A549 (cell line): ENCODE measurements around the gene ARL2BP. TPM values are rescaled to one million over a fixed set of nuclear protein-coding genes. Genes with fewer than 3 reads are reported as not detected.

Experiments used
- ATAC-seq, 2 experiments: fragments of 200-7000 bp in 1 of 2; fragments of >200 bp in 1 of 2; cut with Nextera tagmentation in 1 of 2; cut with Tn5 transposase in 1 of 2; 3 replicates each; pipeline versions ENCODE4 v1.8.0 to v1.9.1; 2018 to 2020; ENCODE audit warnings: mild to moderate bottlenecking in 1 of 2, moderate library complexity in 1 of 2
- CTCF ChIA-PET: fragments of 300-600 bp; sonication (Branson Sonifier 250); formaldehyde crosslinking; extraction: SDS; loops from one replicate; lab custom pipeline; 2021; ENCODE audit warnings: antibody characterized with exemption, inconsistent platforms; lab: Yijun Ruan, JAX
- POLR2A ChIA-PET: fragments of 350-600 bp; formaldehyde crosslinking; extraction: SDS; loops from one replicate; lab custom pipeline; 2021; ENCODE audit warnings: antibody characterized with exemption, inconsistent platforms; lab: Yijun Ruan, JAX
- DNase-seq, 2 experiments: peaks; one replicate each; pipeline versions ENCODE4 v3.0.0 to v3.0.0-alpha.2; 2011 to 2016; ENCODE audit warnings: low read depth in 1 of 2, low spot score in 1 of 2
- FAIRE-seq: peaks from 2 replicates; lab custom pipeline; 2011; peaks lifted over from hg19 to GRCh38; lab: Jason Lieb, UNC
- H3K27ac ChIP-seq, 2 experiments: fragments of >200 bp; sonication (Bioruptor Twin); formaldehyde crosslinking; 3 replicates each; pipeline ENCODE4 v1.5.1; 2016 to 2017
- H3K4me1 ChIP-seq: fragments of >200 bp; sonication (Bioruptor Twin); formaldehyde crosslinking; 3 replicates; pipeline ENCODE4 v1.6.1; 2016
- H3K4me2 ChIP-seq: fragments of >200 bp; sonication (Bioruptor Twin); formaldehyde crosslinking; 3 replicates; pipeline ENCODE4 v1.6.1; 2016
- H3K4me3 ChIP-seq: fragments of >200 bp; sonication (Bioruptor Twin); formaldehyde crosslinking; 3 replicates; pipeline ENCODE4 v1.5.1; 2016
- H3K9me3 ChIP-seq: fragments of >200 bp; sonication (Bioruptor Twin); formaldehyde crosslinking; 3 replicates; pipeline ENCODE4 v1.6.1; 2016
- BCL3 ChIP-seq: fragments of >200 bp; sonication (Bioruptor Twin); formaldehyde crosslinking; IDR thresholded peaks from 3 replicates; pipeline ENCODE4 v1.6.1; 2016
- CBX8 ChIP-seq: fragments of 200-600 bp; sonication (generic); IDR thresholded peaks from 2 replicates; pipeline ENCODE4 v1.6.1; 2016
- CHD4 ChIP-seq: fragments of 200-600 bp; sonication (generic); IDR thresholded peaks from 2 replicates; pipeline ENCODE4 v1.6.1; 2016; ENCODE audit warnings: antibody characterized with exemption, mild to moderate bottlenecking, borderline replicate concordance
- FOSB ChIP-seq: fragments of 250-450 bp; sonication (Bioruptor Pico); IDR thresholded peaks from 2 replicates; pipeline ENCODE4 v1.5.0; 2020; ENCODE audit warnings: mild to moderate bottlenecking, moderate library complexity
- FOSL2 ChIP-seq, 2 experiments: fragments of 450-650 bp in 1 of 2; fragments of >200 bp in 1 of 2; sonication (Bioruptor Twin) in 1 of 2; formaldehyde crosslinking; IDR thresholded peaks; 2 replicates each; pipeline versions ENCODE4 v1.5.0 to v1.6.1; 2016 to 2020; ENCODE audit warnings: mild to moderate bottlenecking in 1 of 2, moderate library complexity in 1 of 2
- HMGXB4 ChIP-seq: fragments of 250-450 bp; sonication (Bioruptor Pico); IDR thresholded peaks from 2 replicates; pipeline ENCODE4 v1.5.0; 2021; ENCODE audit warnings: mild to moderate bottlenecking, moderate library complexity, borderline replicate concordance
- HOXA7 ChIP-seq: fragments of 250-450 bp; sonication (Bioruptor Pico); IDR thresholded peaks from 2 replicates; pipeline ENCODE4 v1.5.0; 2020; ENCODE audit warnings: mild to moderate bottlenecking, moderate library complexity
- HOXB13 ChIP-seq: fragments of 250-450 bp; sonication (Bioruptor Pico); IDR thresholded peaks from 2 replicates; pipeline ENCODE4 v1.5.0; 2020; ENCODE audit warnings: low read depth, mild to moderate bottlenecking, moderate library complexity
- HOXB5 ChIP-seq: fragments of 250-450 bp; sonication (Bioruptor Pico); IDR thresholded peaks from 2 replicates; pipeline ENCODE4 v1.5.0; 2020; ENCODE audit warnings: mild to moderate bottlenecking, moderate library complexity
- JUN ChIP-seq, 2 experiments: fragments of >200 bp; sonication (Bioruptor Twin); formaldehyde crosslinking; IDR thresholded peaks; 2 replicates in 1 of 2; 3 replicates in 1 of 2; pipeline ENCODE4 v1.6.1; 2016 to 2017
- JUNB ChIP-seq: fragments of >200 bp; sonication (Bioruptor Twin); formaldehyde crosslinking; IDR thresholded peaks from 2 replicates; pipeline ENCODE4 v1.6.1; 2016
- KDM1A ChIP-seq: fragments of 200-600 bp; sonication (generic); IDR thresholded peaks from 2 replicates; pipeline ENCODE4 v1.6.1; 2016; ENCODE audit warnings: low read depth, mild to moderate bottlenecking
- MAFK ChIP-seq: fragments of 450-650 bp; IDR thresholded peaks from 2 replicates; pipeline ENCODE4 v1.6.1; 2014; ENCODE audit not compliant: partially characterized antibody
- NPAS2 ChIP-seq: fragments of 250-450 bp; sonication (Bioruptor Pico); IDR thresholded peaks from 2 replicates; pipeline ENCODE4 v1.8.0; 2022; ENCODE audit warnings: mild to moderate bottlenecking, moderate library complexity, borderline replicate concordance
- PHF8 ChIP-seq: fragments of 200-600 bp; sonication (generic); IDR thresholded peaks from 2 replicates; pipeline ENCODE4 v1.6.1; 2016; ENCODE audit warnings: low read depth, mild to moderate bottlenecking, antibody characterized with exemption, moderate library complexity, borderline replicate concordance
- RARB ChIP-seq: fragments of 250-450 bp; sonication (Bioruptor Pico); IDR thresholded peaks from 2 replicates; pipeline ENCODE4 v1.8.0; 2021; ENCODE audit warnings: mild to moderate bottlenecking, moderate library complexity
- RCOR1 ChIP-seq: fragments of 150-350 bp; IDR thresholded peaks from 2 replicates; pipeline ENCODE4 v1.6.1; 2014; ENCODE audit warnings: antibody characterized with exemption, low read length, low read depth
- RNF2 ChIP-seq: fragments of 200-600 bp; sonication (generic); IDR thresholded peaks from 2 replicates; pipeline ENCODE4 v1.6.1; 2016; ENCODE audit warnings: low read depth, mild to moderate bottlenecking, antibody characterized with exemption, moderate library complexity, borderline replicate concordance
- TFCP2L1 ChIP-seq: fragments of 250-450 bp; sonication (Bioruptor Pico); IDR thresholded peaks from 2 replicates; pipeline ENCODE4 v1.5.0; 2021; ENCODE audit warnings: mild to moderate bottlenecking
- ZC3H11A ChIP-seq: fragments of 450-650 bp; IDR thresholded peaks from 2 replicates; pipeline ENCODE4 v1.6.1; 2014; ENCODE audit warnings: antibody characterized with exemption, mild to moderate bottlenecking
- ZFP36 ChIP-seq: fragments of 450-650 bp; IDR thresholded peaks from 2 replicates; pipeline ENCODE4 v1.6.1; 2014; ENCODE audit warnings: borderline replicate concordance; ENCODE audit not compliant: partially characterized antibody
- ZNF302 ChIP-seq: fragments of 250-450 bp; sonication (Bioruptor Pico); IDR thresholded peaks from 2 replicates; pipeline ENCODE4 v1.9.0; 2021; ENCODE audit warnings: inconsistent platforms, mild to moderate bottlenecking, moderate library complexity
- WGBS: methylation state at CpG from one replicate; pipeline ENCODE4 v1.1.6; 2017; ENCODE audit errors: missing lambda C conversion rate; 5-methylcytosine and 5-hydroxymethylcytosine counted together
- polyA plus RNA-seq, 4 experiments: library from polyadenylated mRNA; depleted of rRNA in 3 of 4; stranded (reverse); fragments of >200 nt; fragmentation: RNase III in 1 of 4; extraction: RNeasy Plus Mini Kit Qiagen cat#74134 plus additional on column Dnase treatment in 1 of 4; gene quantifications; 2 replicates in 3 of 4; 3 replicates in 1 of 4; pipeline ENCODE4 v1.2.3, GENCODE V29; 2011 to 2017

ARL2BP gene
- polyA plus RNA-seq, 2 of the 4 experiments (the other 2 are of a cell fraction) = 67.0 to 126 TPM

- DNase-seq = peak in 1 of 2 experiments; percentile 40
- WGBS = 68% methylated on average over 14 of the region's 14 CpGs
- peak; percentile 19 to 60; a peak in 3 of 6 replicates for ATAC-seq
- peak overlapping the region in 1 of 2 experiments; percentile 21; a peak in 1 of 6 replicates for H3K27ac ChIP-seq
- ChIA-PET CTCF (interaction anchor here (1.0 kb wide), 1 partner anchor 12 kb away, joined by 3 read pairs; no protein-coding TSS in a partner anchor), POLR2A (no interaction called here)
- H3K4me2 ChIP-seq = no peak overlapping the region
- no peaks in the 10 kb centered on the region for H3K9me3 ChIP-seq
- H3K4me3 ChIP-seq = no peak overlapping the region
- no peak for FAIRE-seq
- TF ChIP-seq HOXA7 (CRISPR knock-in tag) (no peak), BCL3 (no peak), ZFP36 (no peak), MAFK (no peak), HOXB5 (CRISPR knock-in tag) (no peak), PHF8 (no peak), CHD4 (no peak), CBX8 (no peak), RNF2 (no peak)
- no peaks in the 10 kb centered on the region for H3K4me1 ChIP-seq
Measured at GRCh38 chr16:57268804-57269800, 24.0 kb downstream of the ARL2BP start.

DNA sequence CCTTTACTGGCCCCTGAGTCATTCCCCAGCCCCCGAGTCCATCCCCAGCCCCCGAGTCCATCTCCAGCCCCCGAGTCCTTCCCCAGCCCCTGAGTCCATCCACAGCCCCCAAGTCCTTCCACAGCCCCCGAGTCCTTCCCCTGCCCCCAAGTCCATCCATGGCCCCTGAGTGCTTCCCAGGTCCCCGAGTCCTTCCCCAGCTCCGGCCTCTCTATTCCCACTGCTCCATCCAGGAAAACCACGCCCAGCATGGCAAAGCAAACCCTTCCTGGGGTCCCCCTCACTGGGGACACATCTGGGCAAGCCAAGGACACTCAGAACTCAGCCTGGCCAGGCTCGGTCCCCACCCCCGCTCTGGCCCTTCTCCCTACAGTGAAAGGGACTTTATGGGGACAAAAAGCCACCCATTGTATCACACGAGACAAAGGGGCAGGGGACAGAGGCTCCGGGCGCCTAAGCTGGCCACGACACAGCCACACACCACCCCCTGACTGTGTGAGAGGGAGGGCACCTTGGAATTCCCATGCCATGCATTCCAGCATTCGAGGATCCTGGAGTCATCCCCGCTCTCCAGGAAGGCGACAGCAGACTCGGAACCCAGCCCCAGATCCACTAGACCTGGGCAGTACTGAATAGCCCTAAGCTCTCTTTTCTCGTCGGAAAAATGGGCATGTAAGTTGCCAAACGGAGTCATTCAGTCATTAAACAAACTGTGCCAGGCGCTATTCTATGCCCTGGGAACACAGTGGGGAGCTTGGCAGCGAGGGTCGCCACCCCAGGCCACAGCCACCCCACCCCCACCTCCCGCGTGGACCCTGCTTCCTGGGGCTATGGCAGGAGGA lies 25.4 kb downstream of the ARL2BP start:
- FAIRE-seq (no peak), DNase-seq (no peak), ATAC-seq (no peak; a peak in 1 of 6 replicates)
- H3K4me3 ChIP-seq = no peak overlapping the region
- TF ChIP-seq TFCP2L1 (CRISPR knock-in tag) (no peak), ZC3H11A (no peak), FOSB (CRISPR knock-in tag) (no peak)
- WGBS = 83% methylated on average over 20 of the region's 25 CpGs
- ChIA-PET CTCF (no interaction called here), POLR2A (no interaction called here)
- no peaks in the 10 kb centered on the region for H3K4me1 ChIP-seq
- H3K27ac ChIP-seq = no peak overlapping the region
- H3K9me3 ChIP-seq = no peaks in the 10 kb centered on the region
- no peak overlapping the region for H3K4me2 ChIP-seq

- 84% methylated on average over 6 of the region's 7 CpGs for WGBS
- H3K4me1 ChIP-seq = no peaks in the 10 kb centered on the region; the same call in 2 of the 3 replicates
- ATAC-seq (no peak), FAIRE-seq (no peak), DNase-seq (no peak)
- no peak overlapping the region for H3K27ac ChIP-seq
- CTCF ChIA-PET = no interaction called here
- no peaks in the 10 kb centered on the region for H3K9me3 ChIP-seq
- no peak for TF ChIP-seq CHD4
- no peak for TF ChIP-seq RARB
- no peak for TF ChIP-seq RCOR1
- no peak for TF ChIP-seq JUN (IDR thresholded peaks at IDR 0.05)
- no peak for TF ChIP-seq HOXB13 (CRISPR knock-in tag)
- TF ChIP-seq KDM1A = no peak
- no peak for TF ChIP-seq HMGXB4 (CRISPR knock-in tag)
- no peak for TF ChIP-seq ZNF302 (CRISPR knock-in tag)
- no peak for TF ChIP-seq HOXB5 (CRISPR knock-in tag)
- TF ChIP-seq NPAS2 (CRISPR knock-in tag) = no peak
- no peak for TF ChIP-seq JUNB
- TF ChIP-seq FOSL2 (IDR thresholded peaks at IDR 0.05) = no peak
- TF ChIP-seq FOSL2 (CRISPR knock-in tag; IDR thresholded peaks at IDR 0.05) = no peak
- TF ChIP-seq, all 56 proteins: peak for 0
- POLR2A ChIA-PET = no interaction called here
- no peak overlapping the region for H3K4me3 ChIP-seq
- no peak overlapping the region for H3K4me2 ChIP-seq
Measured at GRCh38 chr16:57271063-57271345, 25.9 kb downstream of the ARL2BP start.
